GM10248 (cell line): ENCODE results near the gene SERINC5.

ENCODE experiments used
- CTCF ChIA-PET: fragments of 300-600 bp; sonication (Branson Sonifier 250); formaldehyde crosslinking; extraction: SDS; loops from one replicate; lab custom pipeline; 2021; ENCODE audit warnings: antibody characterized with exemption; lab: Yijun Ruan, JAX
- POLR2A ChIA-PET: fragments of 350-650 bp; sonication (Branson Sonifier 250); formaldehyde crosslinking; extraction: SDS; loops from one replicate; lab custom pipeline; 2020; ENCODE audit warnings: antibody characterized with exemption; lab: Yijun Ruan, JAX
- DNase-seq: peaks from one replicate; pipeline ENCODE4 v3.0.0; 2012; ENCODE audit errors: extremely low spot score
- CTCF ChIP-seq: IDR thresholded peaks from 2 replicates; pipeline ENCODE4 v1.5.1; 2012; ENCODE audit warnings: mild to moderate bottlenecking, low read depth; ENCODE audit errors: extremely low read depth, missing control alignments, control extremely low read depth

The SERINC5 gene

GRCh38 chr5:80076131-80077050, 179.5 kb downstream of the SERINC5 start:
- ChIA-PET CTCF (interaction anchor here (0.8 to 3.3 kb wide), 5 partner anchors 9 to 1051 kb away, joined by 3 to 27 read pairs (median 6); no protein-coding TSS in a partner anchor), POLR2A (no interaction called here)
- no peak for TF ChIP-seq CTCF
- DNase-seq = no peak

- DNase-seq = no peak
- TF ChIP-seq CTCF = no peak
- CTCF ChIA-PET = interaction anchor here (1.0 kb wide), 1 partner anchor 11 kb away, joined by 4 read pairs; no protein-coding TSS in a partner anchor
- POLR2A ChIA-PET = no interaction called here
These were observed 183.5 kb downstream of the SERINC5 start for GRCh38 chr5:80072103-80073073.

- CTCF ChIA-PET = interaction anchor here (1.0 kb wide), 1 partner anchor 12 kb away, joined by 4 read pairs; no protein-coding TSS in a partner anchor
- no peak for DNase-seq
- POLR2A ChIA-PET = no interaction called here
- no peak for TF ChIP-seq CTCF
These were observed 184.3 kb downstream of the SERINC5 start for GRCh38 chr5:80071510-80072021.

GRCh38 chr5:80070338-80071056, 185.4 kb downstream of the SERINC5 start:
- POLR2A ChIA-PET = no interaction called here
- CTCF ChIA-PET = no interaction called here
- no peak for TF ChIP-seq CTCF
- no peak for DNase-seq

GRCh38 chr5:80069918-80070318, 185.9 kb downstream of the SERINC5 start:
- DNase-seq = no peak
- ChIA-PET POLR2A (no interaction called here), CTCF (interaction anchor here (0.9 kb wide), 1 partner anchor 14 kb away, joined by 4 read pairs; no protein-coding TSS in a partner anchor)
- TF ChIP-seq CTCF = no peak
